AG09319 (cell line): ENCODE data around the gene ZGLP1.

Experiments
- DNase-seq: peaks from one replicate; pipeline ENCODE4 v3.0.0-alpha.2; 2010; ENCODE audit warnings: low read depth; ENCODE audit errors: extremely low read depth
- TF ChIP-seq, protein P1 (sequence below): IDR thresholded peaks from 2 replicates; pipeline ENCODE4 v1.5.1; 2011; ENCODE audit warnings: low read depth, mild to moderate bottlenecking, inconsistent platforms, low read length, moderate library complexity

Gene ZGLP1

GRCh38 chr19:10321874-10322835 lies 12.5 kb upstream of the ZGLP1 start:
- DNase-seq, result no peak
- TF ChIP-seq, protein P1, sequence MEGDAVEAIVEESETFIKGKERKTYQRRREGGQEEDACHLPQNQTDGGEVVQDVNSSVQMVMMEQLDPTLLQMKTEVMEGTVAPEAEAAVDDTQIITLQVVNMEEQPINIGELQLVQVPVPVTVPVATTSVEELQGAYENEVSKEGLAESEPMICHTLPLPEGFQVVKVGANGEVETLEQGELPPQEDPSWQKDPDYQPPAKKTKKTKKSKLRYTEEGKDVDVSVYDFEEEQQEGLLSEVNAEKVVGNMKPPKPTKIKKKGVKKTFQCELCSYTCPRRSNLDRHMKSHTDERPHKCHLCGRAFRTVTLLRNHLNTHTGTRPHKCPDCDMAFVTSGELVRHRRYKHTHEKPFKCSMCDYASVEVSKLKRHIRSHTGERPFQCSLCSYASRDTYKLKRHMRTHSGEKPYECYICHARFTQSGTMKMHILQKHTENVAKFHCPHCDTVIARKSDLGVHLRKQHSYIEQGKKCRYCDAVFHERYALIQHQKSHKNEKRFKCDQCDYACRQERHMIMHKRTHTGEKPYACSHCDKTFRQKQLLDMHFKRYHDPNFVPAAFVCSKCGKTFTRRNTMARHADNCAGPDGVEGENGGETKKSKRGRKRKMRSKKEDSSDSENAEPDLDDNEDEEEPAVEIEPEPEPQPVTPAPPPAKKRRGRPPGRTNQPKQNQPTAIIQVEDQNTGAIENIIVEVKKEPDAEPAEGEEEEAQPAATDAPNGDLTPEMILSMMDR, result no peak

GRCh38 chr19:10321417-10321797 lies 11.8 kb upstream of the ZGLP1 start:
- TF ChIP-seq, protein P1, result no peak
- DNase-seq, result no peak

GRCh38 chr19:10320602-10321416 lies 11.2 kb upstream of the ZGLP1 start:
- TF ChIP-seq, protein P1, result no peak
- DNase-seq, result no peak

- TF ChIP-seq, protein P1, result no peak
- DNase-seq, result no peak
Observed at GRCh38 chr19:10318807-10319682, 9.4 kb upstream of the ZGLP1 start.

DNA sequence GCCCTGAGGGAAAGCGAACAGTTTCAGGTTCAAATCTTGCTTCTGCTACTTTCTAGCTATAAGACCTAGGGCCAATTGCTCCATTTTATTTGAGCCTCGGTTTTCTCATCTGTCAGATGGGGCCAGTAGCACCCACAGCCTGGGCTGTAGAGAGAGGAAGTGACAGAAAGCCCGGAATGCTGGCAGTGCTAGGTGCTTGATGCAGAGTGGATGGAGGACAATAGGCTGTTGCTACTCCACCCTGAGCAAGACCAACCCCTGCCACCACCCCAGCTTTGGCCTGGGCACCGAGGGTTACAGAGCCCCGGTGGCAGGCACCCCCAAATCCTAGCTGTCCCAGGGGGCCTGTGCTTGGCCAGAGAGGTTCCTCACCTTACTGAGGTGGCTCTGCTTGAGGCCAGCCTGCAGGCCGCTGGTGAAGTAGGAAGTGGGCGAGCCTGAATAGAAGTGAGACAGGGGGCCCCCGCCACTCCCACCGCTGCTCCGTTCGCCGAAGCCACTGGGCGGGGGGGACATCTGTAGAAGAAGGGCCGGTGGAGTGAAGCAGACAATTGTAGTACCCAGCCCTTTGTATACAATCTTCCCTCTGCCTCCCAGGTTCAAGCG lies 8.3 kb upstream of the ZGLP1 start:
- TF ChIP-seq, protein P1, result no peak

GRCh38 chr19:10317045-10317856 lies 7.6 kb upstream of the ZGLP1 start:
- DNase-seq, result no peak
- TF ChIP-seq, protein P1, result no peak

More for the DNA sequence above, 8.3 kb upstream of the ZGLP1 start:
- no peak for DNase-seq
